ENCODE results near the gene CTDSPL.

- no peak for TF ChIP-seq CTCF (conservative IDR thresholded peaks at IDR 0.05)
- no peak for TF ChIP-seq EZH2 (IDR thresholded peaks at IDR 0.05; ENCODE audit: low read depth)
Measured at GRCh38 chr3:37961622-37962431, 100.1 kb downstream of the CTDSPL start.

Measured in PC-9 (cell line).